Measurements from ENCODE around the gene ANKRD29. TPM values are rescaled to one million over a fixed set of nuclear protein-coding genes. Genes with fewer than 3 reads are reported as not detected.

Gene ANKRD29
- total and polyA plus RNA-seq, 7 experiments from 2014 or later, result 0.11 to 0.58 (median 0.18) TPM; not detected in 2

GRCh38 chr18:23701017-23701416 is 38.3 kb upstream of the ANKRD29 start:
- Mint-ChIP-seq H3K4me1 (no peaks in the 10 kb centered on the region), H3K4me3 (no peak overlapping the region), H3K36me3 (no peaks in the 10 kb centered on the region), H3K27ac (no peak overlapping the region), H3K27me3 (peaks cover 8 to 60% (median 19%) of the 10 kb centered on the region in 5 donors), H3K9me3 (no peaks in the 10 kb centered on the region)
- POLR2A ChIA-PET, result no interaction called here
- no peaks in the 10 kb centered on the region for H3K9me3 ChIP-seq (ENCODE audit: control insufficient read depth in 2 of 3, low read length in 3 of 3)
- no peaks in the 10 kb centered on the region for H3K27me3 ChIP-seq (ENCODE audit: control insufficient read depth in 2 of 2, insufficient read depth in 2 of 2, low read length in 2 of 2)
- DNase-seq (no peak), ATAC-seq (no peak)
- H3K4me3 ChIP-seq (ENCODE audit: low read length), result no peak overlapping the region
- no peak overlapping the region for H3K27ac ChIP-seq (ENCODE audit: low read depth, low read length)
- CTCF ChIA-PET, result interaction anchor here (0.7 to 5.4 kb wide), 3 partner anchors 10 to 154 kb away, joined by 3 to 41 read pairs (median 5); no protein-coding TSS in a partner anchor
- H3K4me1 ChIP-seq (ENCODE audit: control insufficient read depth in 2 of 2, insufficient read depth in 2 of 2, low read length in 2 of 2), result no peaks in the 10 kb centered on the region
- no peaks in the 10 kb centered on the region for H3K36me3 ChIP-seq (ENCODE audit: control insufficient read depth in 2 of 3, insufficient read depth in 3 of 3, low read length in 3 of 3)
- intact Hi-C loops (cut with micrococcal nuclease), result loop anchor here (5.0 kb wide), 3 partner anchors 111 to 569 kb away; no protein-coding TSS in a partner anchor

DNA sequence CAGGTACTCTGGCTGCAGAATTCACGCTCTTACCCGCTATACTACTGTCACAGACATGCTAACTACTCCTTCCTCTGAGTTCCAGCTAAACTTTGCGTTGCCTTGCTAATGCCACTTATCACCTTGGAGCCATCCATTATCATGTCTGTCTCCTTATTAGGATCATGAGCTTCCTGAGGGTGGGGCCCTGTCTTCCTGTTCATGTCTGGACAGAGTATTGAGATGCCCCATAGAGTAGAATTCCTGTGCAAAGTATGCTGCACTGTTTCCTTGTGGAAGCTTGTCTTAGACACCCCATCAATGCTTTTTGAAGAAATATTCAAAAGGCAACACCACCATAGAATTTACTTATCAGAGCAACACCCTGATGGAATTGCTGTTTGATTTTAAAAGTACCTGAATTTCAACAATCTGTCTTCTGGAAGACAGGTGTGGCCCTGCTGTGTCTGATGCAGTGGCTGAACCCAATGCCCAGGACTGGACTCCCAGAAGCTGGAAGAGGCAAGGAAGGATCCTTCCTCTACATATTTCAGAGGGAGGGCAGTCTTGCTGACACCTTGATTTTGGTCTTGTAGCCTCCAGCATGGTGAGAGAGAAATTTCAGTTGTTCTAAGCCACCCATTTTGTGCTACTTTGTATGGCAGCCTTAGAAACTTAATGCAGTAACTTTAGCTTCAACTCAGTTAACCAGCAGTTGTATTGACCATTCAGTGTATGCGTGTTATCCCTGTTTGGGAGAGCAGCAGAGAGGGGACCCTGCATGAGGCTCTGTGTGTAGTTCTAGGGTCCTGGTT is 32.1 kb upstream of the ANKRD29 start:
- Histone ChIP-seq H3K4me3 (ENCODE audit: low read length) (no peak overlapping the region), H3K36me3 (ENCODE audit: control insufficient read depth in 2 of 3, insufficient read depth in 3 of 3, low read length in 3 of 3) (no peaks in the 10 kb centered on the region), H3K4me1 (ENCODE audit: control insufficient read depth in 2 of 2, insufficient read depth in 2 of 2, low read length in 2 of 2) (peaks cover 0 to 4% of the 10 kb centered on the region in 2 donors), H3K9me3 (ENCODE audit: control insufficient read depth in 2 of 3, low read length in 3 of 3) (no peaks in the 10 kb centered on the region), H3K27me3 (ENCODE audit: control insufficient read depth in 2 of 2, insufficient read depth in 2 of 2, low read length in 2 of 2) (no peaks in the 10 kb centered on the region), H3K27ac (ENCODE audit: low read depth, low read length) (no peak overlapping the region)
- DNase-seq (no peak), ATAC-seq (no peak)
- H3K4me1 Mint-ChIP-seq, result peaks cover 0 to 5% (median 4%) of the 10 kb centered on the region in 7 donors
- ChIA-PET CTCF (interaction anchor here (0.9 kb wide), 1 partner anchor 8 kb away, joined by 4 read pairs; no protein-coding TSS in a partner anchor), POLR2A (no interaction called here)
- no peak overlapping the region for H3K4me3 Mint-ChIP-seq
- H3K9me3 Mint-ChIP-seq, result no peaks in the 10 kb centered on the region
- intact Hi-C loops (cut with micrococcal nuclease), result no loop called here
- H3K27me3 Mint-ChIP-seq, result peaks cover 0 to 57% (median 5%) of the 10 kb centered on the region in 5 donors
- H3K27ac Mint-ChIP-seq, result no peak overlapping the region
- H3K36me3 Mint-ChIP-seq, result no peaks in the 10 kb centered on the region

GRCh38 chr18:23693846-23694245 is 31.1 kb upstream of the ANKRD29 start:
- Mint-ChIP-seq H3K27me3 (peaks cover 3 to 55% (median 7%) of the 10 kb centered on the region in 5 donors), H3K27ac (no peak overlapping the region), H3K4me3 (no peak overlapping the region), H3K9me3 (no peaks in the 10 kb centered on the region), H3K36me3 (no peaks in the 10 kb centered on the region), H3K4me1 (peaks cover 2 to 7% (median 6%) of the 10 kb centered on the region in 7 donors)
- intact Hi-C loops (cut with micrococcal nuclease), result no loop called here
- POLR2A ChIA-PET, result no interaction called here
- Histone ChIP-seq H3K27ac (ENCODE audit: low read depth, low read length) (no peak overlapping the region), H3K4me1 (ENCODE audit: control insufficient read depth in 2 of 2, insufficient read depth in 2 of 2, low read length in 2 of 2) (peaks cover 4 to 11% of the 10 kb centered on the region in 2 donors), H3K4me3 (ENCODE audit: low read length) (no peak overlapping the region), H3K9me3 (ENCODE audit: control insufficient read depth in 2 of 3, low read length in 3 of 3) (no peaks in the 10 kb centered on the region), H3K27me3 (ENCODE audit: control insufficient read depth in 2 of 2, insufficient read depth in 2 of 2, low read length in 2 of 2) (peaks cover 0 to 2% of the 10 kb centered on the region in 2 donors), H3K36me3 (ENCODE audit: control insufficient read depth in 2 of 3, insufficient read depth in 3 of 3, low read length in 3 of 3) (no peaks in the 10 kb centered on the region)
- ATAC-seq (no peak), DNase-seq (no peak)
- CTCF ChIA-PET, result no interaction called here

DNA sequence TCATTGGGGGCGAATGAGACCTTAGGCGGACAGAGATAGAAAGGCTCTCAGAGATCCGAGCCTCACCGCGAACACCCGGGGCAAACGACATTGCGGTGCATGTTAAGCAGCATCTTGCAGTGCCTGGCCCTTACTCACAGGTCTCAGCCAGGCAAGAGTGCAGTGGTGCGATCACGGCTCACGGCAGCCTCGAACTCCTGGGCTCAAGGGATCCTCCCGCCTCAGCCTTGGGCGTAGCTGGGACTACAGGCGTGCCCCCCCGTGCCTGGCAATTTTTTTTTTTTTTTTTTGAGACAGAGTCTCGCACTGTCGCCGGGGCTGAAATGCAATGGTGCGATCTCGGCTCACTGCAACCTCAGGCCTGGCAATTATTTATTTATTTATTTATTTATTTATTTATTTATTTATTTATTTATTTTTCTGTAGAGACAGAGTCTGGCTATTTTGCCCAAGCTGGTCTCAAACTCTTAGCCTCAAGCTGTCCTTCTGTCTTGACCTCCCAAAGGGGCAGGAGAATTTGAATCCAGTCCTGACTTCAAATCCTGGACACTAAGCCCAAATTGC is 27.9 kb upstream of the ANKRD29 start:
- H3K4me1 ChIP-seq (ENCODE audit: control insufficient read depth in 2 of 2, insufficient read depth in 2 of 2, low read length in 2 of 2), result peaks cover 9 to 18% of the 10 kb centered on the region in 2 donors
- CTCF ChIA-PET, result interaction anchor here (0.9 to 1.4 kb wide), 2 partner anchors 10 to 12 kb away, joined by 3 to 5 read pairs; no protein-coding TSS in a partner anchor
- Mint-ChIP-seq H3K36me3 (no peaks in the 10 kb centered on the region), H3K4me1 (peaks cover 5 to 14% (median 8%) of the 10 kb centered on the region in 7 donors), H3K9me3 (no peaks in the 10 kb centered on the region), H3K27me3 (peaks cover 32 to 67% (median 35%) of the 10 kb centered on the region in 5 donors), H3K4me3 (peak overlapping the region; percentile 36 to 79 (median 62)), H3K27ac (no peak overlapping the region)
- H3K27ac ChIP-seq (ENCODE audit: low read depth, low read length), result no peak overlapping the region
- H3K4me3 ChIP-seq (ENCODE audit: low read length), result no peak overlapping the region
- H3K27me3 ChIP-seq (ENCODE audit: control insufficient read depth in 2 of 2, insufficient read depth in 2 of 2, low read length in 2 of 2), result peaks cover 10 to 11% of the 10 kb centered on the region in 2 donors
- POLR2A ChIA-PET, result interaction anchor here (0.6 to 1.1 kb wide), 3 partner anchors 8 to 105 kb away, joined by 3 read pairs; no protein-coding TSS in a partner anchor
- no peaks in the 10 kb centered on the region for H3K9me3 ChIP-seq (ENCODE audit: control insufficient read depth in 2 of 3, low read length in 3 of 3)
- no peak for DNase-seq
- no peak for ATAC-seq
- intact Hi-C loops (cut with micrococcal nuclease), result no loop called here
- no peaks in the 10 kb centered on the region for H3K36me3 ChIP-seq (ENCODE audit: control insufficient read depth in 2 of 3, insufficient read depth in 3 of 3, low read length in 3 of 3)

DNA sequence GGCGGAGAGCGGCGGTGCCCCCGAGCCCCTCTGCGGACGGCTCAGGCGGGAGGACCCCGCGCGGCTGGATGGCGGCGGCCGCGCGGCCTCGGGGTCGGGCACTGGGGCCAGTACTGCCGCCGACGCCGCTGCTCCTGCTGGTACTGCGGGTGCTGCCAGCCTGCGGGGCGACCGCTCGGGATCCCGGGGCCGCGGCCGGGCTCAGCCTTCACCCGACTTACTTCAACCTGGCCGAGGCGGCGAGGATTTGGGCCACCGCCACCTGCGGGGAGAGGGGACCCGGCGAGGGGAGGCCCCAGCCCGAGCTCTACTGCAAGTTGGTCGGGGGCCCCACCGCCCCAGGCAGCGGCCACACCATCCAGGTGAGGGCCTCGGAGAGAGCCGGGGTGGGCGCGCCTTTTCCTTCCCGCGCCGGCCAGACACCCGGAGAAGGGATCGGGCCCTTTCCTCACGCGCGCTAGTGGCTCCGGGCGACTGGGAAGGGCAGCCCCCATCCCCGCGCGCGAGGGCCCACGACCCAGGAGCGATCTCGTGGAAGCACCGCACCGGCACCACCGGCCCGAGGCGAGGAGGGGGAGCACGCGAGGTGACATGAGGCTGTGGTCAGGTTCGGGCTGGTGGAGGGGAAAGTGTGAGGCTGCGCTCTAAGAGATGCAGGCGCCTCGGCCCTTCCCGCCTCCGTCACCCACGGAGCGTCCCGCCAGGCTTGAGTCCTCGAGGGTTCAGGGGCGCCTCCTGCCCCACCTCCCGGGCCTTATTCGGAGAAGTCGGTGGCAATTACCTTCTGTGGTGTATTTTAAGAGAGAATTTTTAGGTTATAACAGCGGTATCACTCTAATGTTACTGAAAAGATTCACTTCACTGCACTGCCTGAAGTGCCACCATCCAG is 27.1 kb upstream of the ANKRD29 start:
- CTCF ChIA-PET, result no interaction called here
- no peaks in the 10 kb centered on the region for H3K36me3 Mint-ChIP-seq
- H3K4me1 Mint-ChIP-seq, result peaks cover 5 to 14% (median 8%) of the 10 kb centered on the region in 7 donors
- intact Hi-C loops (cut with micrococcal nuclease), result loop anchor here (1.0 to 5.0 kb wide), 2 partner anchors 68 kb away; no protein-coding TSS in a partner anchor
- no peak overlapping the region for H3K27ac Mint-ChIP-seq
- POLR2A ChIA-PET, result interaction anchor here (0.6 kb wide), 2 partner anchors 9 to 105 kb away, joined by 3 read pairs; no protein-coding TSS in a partner anchor
- ATAC-seq (peak; percentile 53), DNase-seq (peak in 4 of 9 donors; percentile 8 to 24 (median 12))
- H3K4me1 ChIP-seq (ENCODE audit: control insufficient read depth in 2 of 2, insufficient read depth in 2 of 2, low read length in 2 of 2), result peaks cover 9 to 18% of the 10 kb centered on the region in 2 donors
- no peaks in the 10 kb centered on the region for H3K36me3 ChIP-seq (ENCODE audit: control insufficient read depth in 2 of 3, insufficient read depth in 3 of 3, low read length in 3 of 3)
- H3K9me3 Mint-ChIP-seq, result no peaks in the 10 kb centered on the region
- H3K4me3 ChIP-seq (ENCODE audit: low read length), result peak overlapping the region; percentile 45
- H3K27me3 ChIP-seq (ENCODE audit: control insufficient read depth in 2 of 2, insufficient read depth in 2 of 2, low read length in 2 of 2), result peaks cover 10 to 11% of the 10 kb centered on the region in 2 donors
- H3K9me3 ChIP-seq (ENCODE audit: control insufficient read depth in 2 of 3, low read length in 3 of 3), result no peaks in the 10 kb centered on the region
- peaks cover 33 to 66% (median 39%) of the 10 kb centered on the region in 5 donors for H3K27me3 Mint-ChIP-seq
- H3K27ac ChIP-seq (ENCODE audit: low read depth, low read length), result no peak overlapping the region
- H3K4me3 Mint-ChIP-seq, result peak overlapping the region; percentile 36 to 81 (median 63)

All from naive thymus-derived CD4-positive, alpha-beta T cell (primary cell).